GM19324 (cell line): ENCODE data around the gene BPIFB3.

Source experiments
- ATAC-seq: cut with Tn5 transposase; IDR thresholded peaks from one replicate; pipeline ENCODE4 v1.9.1; 2021; ENCODE audit warnings: mild to moderate bottlenecking, moderate library complexity; ENCODE audit not compliant: unreplicated experiment, low FRiP score

Gene BPIFB3, protein sequence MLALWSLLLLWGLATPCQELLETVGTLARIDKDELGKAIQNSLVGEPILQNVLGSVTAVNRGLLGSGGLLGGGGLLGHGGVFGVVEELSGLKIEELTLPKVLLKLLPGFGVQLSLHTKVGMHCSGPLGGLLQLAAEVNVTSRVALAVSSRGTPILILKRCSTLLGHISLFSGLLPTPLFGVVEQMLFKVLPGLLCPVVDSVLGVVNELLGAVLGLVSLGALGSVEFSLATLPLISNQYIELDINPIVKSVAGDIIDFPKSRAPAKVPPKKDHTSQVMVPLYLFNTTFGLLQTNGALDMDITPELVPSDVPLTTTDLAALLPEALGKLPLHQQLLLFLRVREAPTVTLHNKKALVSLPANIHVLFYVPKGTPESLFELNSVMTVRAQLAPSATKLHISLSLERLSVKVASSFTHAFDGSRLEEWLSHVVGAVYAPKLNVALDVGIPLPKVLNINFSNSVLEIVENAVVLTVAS

DNA sequence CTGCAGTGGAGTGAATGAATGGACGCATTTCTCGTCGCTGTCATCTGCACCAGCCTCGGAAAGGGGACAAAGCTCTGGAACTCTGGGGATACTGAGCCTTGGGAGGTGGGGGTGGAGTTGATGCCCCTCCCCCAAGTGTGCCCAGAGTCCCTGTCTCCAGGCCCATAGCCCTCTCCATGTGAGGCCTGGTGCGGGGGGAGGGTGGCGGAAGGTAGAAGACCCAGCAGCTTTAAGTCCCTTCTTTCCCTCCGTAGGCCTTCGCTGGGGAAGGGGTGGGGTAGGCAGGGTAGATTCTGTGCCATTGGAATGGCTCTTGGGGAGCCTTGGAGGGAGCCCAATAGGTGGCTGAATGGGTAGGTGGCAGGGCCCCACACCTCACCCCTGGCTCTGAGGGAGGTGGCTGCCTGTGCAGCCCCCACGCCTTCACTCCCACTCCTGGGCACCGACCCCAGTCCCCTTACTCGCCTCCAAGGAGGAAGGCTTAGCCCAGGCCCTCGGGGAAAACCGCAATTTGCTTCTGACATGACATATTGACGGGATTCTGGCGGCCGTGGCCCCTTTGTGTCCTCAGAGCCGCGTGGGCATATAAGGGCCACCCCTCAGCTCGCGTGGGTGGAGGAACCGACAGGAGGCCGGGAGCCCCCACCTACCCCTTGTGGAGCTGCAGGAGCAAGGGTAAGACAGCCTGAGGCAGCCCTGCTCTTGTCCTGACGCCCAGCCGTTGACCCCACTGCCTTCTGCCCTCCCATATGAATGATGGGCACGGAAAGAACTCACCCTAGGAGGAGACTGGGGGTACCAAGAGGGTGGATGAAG, at the start of gene BPIFB3:
TSS of gene BPIFB3 (plus strand) at position 613 of the 816 bp plus-strand sequence. CDS start 1,533 bp downstream, outside the sequence.
- ATAC-seq, result no peak

DNA sequence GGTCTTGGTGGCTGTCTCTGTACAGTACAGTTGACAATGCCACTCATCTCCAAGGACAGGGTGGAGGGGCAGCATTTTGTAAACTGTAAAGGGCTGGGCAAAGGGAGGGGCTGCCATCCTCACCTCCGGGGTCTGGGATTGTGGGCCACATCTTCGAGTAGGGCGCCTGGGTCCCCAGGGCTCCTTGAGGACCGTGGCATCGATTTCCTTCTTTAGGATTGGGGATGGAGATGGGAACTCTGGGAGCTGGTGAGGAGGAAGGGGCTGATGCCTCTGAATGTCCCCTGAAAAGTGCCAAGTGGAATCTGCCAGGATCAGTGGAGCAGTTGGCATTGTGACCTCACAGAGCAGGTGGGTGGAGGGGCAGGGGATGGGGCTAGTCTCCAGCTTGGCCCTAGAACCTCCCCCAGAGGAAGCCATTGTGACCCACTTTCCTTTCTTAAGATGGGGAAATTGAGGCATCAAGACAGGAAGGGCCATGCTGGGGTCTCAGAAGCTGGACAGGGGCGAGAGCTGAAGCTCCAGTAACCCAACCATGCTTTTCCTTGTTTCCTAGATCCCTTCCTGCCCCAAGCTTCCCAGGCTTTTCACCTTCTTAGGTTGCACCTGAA, 49.5 kb upstream of the BPIFB3 start, which contains the start of gene SUN5:
TSS of gene SUN5 (minus strand) at position 293 of the 611 bp plus-strand sequence. CDS start at position 200, 93 bp downstream.
- no peak for ATAC-seq

DNA sequence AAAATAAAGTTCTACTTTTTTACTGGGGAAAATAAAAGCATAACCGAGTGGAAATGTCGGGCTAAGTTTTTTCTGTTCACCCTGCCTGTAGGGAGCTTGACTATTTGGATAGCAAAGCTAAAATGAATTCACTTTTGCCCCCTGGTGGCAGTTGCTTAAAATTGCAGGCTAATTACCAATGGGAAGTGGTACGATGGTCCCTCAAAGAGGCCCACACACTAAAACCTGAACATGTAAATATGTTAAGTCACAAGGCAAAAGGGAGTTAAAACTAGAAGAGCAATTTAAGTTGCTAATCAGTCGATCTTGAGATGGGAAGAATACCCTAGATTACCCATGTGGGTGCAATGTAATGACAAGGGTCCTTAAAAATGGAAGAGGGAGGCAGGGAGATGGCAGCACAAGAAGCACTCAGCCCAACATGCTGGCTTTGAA, 48.6 kb upstream of the BPIFB3 start:
- no peak for ATAC-seq

DNA sequence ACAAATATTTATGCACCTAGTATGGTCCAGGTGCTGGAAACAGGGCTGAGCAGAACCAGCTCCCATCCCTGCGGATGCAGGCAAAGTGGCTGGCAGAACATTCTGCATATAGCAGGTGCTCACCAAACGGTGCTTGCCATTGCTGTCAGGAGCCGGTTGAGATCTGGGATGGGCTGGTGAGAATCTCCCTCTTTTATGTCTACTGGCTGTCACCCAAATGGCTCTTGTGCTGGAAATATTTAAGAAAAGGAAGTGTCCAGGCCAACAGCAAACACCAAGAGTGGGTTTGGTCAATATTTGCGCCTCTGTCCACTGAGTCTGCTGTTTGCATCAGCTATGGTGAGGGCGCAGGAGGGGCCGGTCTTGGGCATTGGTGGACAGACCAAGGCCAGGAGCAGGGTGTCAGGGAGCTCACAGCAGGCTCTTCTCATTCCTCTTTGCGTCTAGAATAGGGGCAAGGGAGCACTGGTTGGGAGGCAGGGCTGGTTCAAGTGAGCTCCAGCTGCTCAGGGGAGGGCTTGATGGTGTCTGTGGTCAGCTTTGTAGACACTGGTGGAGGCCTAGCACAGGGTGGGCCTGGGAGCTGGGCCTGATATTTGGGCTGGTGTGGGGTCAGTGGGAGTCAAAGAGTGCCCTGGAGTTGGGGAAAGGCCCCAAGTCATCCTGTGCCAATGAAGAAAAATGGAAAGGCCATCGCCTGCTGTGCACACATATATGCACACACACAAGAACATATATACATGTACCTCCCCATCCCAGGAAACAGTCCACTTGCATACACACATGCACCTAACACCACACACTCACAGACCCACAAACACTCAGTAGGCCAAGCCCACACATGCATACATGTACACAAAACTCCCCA, 47.6 kb upstream of the BPIFB3 start:
- ATAC-seq, result no peak

DNA sequence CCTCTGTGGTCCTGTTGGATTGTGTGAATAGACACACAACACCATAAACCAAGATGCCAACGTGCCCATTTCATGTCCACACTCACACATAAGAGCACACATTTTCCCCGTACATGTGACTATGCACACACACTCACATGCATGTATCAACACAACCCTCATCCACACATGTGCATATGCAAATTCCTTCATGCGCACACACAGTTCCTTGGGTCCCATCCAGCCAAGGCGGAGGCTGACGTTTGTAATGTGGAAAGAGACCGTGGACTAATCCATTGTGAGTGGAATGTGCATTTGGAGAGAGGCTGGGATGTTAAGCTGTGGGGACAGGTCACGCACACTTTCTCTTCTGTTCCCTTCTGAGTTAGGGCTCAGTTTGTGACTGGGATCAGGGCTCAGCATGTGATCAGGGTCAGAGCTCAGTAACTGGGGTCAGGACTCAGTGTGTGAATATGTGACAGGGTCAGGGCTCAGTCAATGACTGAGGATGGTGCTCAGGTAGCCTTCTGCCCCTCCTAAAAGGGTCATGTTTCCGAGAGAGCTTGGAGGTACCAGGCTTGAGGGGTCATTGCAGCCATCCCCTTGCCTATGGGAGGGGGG, 46.8 kb upstream of the BPIFB3 start:
- no peak for ATAC-seq

DNA sequence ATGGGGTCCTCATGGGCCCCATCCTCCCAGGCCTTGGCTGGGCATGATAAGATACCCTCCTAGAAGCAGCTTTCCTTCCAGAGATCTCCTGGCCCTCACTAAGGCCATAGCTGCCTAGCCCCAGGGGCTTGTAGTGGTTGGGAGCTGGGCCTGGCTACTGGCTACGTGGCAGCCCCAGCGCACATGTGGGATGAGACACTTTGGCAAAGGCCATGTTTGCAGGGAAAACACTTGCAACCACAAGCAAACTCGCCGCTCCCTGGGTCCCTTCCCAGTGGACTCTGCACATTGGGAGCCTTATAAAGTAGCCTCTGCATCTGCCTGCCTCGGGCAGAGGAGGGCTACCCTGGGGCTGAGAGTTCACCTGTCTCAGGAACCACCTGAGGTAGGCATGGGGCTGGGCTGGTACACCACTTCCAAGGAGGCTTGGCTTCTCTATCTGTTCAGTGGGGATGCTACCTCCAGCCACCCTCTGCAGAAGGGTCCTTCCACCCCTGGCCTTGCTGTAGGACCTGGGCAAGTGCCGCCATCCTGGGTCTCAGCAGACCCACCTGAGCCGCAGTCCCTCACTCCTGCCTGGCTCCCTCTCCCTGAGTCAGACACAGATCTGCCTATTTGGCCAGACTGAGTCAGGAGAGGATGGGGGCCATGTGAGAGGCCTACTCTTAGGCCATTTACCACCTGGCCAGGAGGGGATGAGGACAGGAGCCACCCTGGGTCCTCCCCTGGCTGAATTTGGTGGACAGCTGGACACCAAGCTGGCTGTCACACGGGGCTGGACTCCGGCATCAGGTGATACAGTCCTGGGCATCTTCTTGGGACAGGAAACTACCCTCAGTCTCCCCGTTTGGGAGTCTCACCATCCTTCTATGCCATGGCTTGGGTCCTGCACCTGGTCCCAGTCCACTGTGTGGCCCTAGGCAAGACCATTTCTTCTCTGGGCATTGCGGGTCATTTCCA, 46.0 kb upstream of the BPIFB3 start, which contains the start of gene BPIFB2:
TSS of gene BPIFB2 (plus strand) at position 329 of the 960 bp plus-strand sequence. CDS start 871 bp downstream, outside the sequence.
- ATAC-seq, result no peak

DNA sequence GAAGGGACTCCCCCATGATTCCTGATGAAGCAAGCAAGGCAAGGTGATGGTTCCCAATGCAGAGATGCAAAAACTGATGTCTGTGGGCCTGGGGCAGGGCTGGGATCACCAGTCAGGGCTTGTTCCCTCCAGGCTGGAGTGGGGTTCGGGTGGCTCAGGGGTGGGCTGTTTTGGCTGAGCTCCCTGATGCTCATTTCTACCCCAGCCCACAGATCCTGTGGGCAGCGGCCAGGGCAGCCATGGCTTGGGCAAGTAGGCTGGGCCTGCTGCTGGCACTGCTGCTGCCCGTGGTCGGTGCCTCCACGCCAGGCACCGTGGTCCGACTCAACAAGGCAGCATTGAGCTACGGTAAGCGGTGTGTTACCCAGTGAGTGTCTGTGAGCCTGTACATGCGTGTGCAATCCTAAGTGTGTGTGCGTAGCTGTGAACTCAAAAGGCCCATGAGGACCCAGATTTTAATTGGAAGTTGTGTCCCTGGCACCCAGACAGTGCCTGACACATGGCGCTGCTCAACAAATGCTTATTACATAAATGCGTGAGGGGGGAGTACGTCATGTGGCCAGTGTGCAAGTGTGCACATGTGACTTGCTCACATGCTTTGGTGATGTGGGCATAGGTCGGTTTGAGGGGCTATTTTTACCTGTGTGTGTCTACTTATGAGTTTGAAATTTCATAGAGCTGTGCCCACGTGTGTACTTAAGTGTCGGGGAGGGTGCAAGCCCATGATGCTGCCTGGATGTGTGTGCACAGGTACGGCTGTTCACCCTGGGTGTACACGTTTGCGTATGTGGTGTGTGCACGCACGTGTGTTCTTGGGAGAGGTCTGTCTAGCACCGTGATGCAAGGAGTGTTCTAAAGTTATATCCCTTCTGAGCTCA, 45.1 kb upstream of the BPIFB3 start:
- ATAC-seq, result no peak

DNA sequence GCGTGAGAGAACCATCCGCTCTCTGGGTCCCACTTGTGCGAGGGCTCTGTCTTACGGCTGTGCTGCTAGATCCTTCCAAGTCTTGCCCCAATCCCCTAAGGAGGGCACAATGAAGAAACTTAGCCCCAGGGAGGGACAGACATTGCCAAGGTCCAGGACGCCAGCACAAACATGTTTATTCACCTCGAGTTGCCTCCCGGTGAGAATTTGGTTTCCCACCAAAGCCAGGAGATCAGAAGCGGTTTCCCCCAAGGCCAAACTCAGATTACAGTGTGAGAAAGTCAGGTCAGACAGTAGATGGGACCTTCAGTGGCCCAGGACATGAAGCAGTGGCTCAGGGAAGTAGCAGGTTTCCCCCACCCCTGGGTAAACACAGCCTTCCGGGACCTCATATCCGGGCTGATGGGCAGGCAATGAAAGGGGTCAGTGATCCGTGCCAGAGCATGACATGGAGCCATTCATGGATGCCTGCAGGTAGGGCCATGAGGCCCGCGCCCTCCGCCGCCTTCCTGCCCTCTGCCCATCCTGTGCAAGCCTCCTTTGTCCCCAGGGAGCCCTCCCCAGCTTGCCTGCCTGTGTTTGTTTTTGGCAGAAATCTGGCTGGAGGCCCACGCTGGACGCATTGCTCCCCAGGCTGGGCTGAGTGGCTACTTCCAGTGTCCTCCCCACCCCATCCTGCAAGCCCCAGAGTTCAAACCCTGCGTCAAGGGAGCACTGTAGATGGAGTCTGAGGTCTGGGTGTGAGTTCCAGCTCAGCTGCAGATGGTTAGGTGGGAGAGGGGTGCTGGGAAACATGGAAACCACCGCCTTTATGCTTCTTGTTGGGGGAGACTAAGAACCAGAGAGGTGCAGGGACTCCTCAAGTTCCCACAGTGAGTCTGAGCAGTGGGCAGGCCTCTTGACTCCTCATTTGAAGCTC, 44.2 kb upstream of the BPIFB3 start:
- ATAC-seq, result no peak

DNA sequence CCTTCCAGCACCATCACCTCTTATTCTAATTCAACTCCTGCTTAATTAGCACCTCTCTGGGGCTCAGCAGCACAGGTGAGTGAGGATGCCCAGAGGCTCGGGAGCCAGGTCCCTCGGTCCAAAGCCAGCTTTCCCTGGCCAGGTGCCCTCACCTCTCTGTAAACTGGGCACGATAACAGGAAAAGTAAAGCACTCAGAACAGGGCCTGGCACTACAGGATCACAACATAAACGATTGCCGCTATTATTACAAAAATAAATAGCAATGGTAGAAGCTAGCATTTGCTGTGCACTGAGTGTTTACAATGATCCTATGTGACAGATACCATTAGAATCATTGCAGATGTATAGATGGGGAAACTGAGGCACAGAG, 43.6 kb upstream of the BPIFB3 start:
- no peak for ATAC-seq

DNA sequence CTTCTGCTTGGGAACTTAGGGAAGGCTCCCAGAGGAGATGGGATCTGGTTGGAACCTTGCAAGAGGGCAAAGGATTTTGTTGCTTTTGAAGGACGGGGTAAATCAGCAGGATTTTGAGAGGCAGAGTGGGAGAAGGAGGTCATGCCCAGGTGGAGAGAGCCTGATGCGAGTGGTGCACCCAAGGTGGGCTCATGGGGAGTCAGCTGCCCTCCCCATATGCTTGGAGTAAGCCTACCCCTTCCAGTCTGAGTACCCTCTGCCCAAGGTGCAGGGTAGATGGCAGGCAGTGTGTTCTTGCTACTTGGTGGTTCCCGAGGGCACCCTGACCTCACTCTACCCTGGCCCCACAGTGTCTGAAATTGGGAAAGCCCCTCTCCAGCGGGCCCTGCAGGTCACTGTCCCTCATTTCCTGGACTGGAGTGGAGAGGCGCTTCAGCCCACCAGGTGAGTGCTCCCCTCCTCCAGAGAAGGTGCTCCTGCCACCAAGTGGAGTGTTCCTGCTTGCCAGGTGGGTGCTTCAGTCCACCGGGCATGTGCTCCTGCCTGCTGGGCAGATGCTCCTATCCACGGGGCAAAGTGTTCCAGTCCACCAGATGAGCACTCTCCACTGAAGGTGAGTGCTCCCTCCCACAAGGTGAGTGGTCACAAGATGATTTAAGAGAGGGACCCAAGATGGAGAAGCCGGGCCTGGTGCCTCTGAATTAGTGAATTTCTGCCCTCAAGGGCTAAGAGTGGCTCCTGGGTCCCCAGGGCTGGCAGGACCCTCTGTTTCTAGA, 42.8 kb upstream of the BPIFB3 start:
- no peak for ATAC-seq

DNA sequence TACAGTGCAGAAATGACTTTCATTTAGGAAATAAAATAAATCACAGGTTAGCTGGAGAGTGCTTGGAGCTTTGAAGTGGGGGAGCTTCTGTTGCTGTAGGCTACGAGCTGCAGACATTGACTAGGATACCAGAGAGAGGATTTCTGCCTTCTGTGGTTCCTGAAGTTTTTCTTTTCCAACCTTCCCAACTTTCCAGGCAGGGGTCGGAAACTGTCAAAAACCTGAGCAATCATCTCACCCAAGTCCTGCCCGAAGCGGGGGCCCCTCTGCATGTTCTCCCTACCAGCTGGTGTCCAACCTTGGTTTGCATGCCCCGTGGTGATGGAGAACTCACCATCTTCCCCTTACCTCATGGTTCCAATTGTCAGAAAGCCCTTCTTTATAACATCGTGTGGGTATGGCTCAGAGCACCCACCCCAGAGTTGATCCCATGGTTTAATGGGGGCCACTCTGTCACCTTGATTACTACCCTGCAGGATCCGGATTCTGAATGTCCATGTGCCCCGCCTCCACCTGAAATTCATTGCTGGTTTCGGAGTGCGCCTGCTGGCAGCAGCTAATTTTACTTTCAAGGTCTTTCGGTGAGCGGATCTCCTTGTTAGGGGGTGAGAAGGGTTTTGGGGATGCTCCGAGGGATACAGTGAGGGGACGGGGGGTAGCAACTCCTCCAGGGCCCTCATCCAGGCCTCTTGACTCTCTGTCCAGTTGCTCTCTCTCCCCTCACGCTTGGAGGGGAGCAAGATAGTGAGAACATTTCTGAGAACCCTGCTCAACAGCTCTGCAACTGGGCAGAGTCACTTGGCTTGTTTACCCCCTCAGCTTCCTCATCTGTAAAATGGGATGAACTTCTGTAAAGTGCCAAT, 41.1 kb upstream of the BPIFB3 start:
- ATAC-seq, result no peak

DNA sequence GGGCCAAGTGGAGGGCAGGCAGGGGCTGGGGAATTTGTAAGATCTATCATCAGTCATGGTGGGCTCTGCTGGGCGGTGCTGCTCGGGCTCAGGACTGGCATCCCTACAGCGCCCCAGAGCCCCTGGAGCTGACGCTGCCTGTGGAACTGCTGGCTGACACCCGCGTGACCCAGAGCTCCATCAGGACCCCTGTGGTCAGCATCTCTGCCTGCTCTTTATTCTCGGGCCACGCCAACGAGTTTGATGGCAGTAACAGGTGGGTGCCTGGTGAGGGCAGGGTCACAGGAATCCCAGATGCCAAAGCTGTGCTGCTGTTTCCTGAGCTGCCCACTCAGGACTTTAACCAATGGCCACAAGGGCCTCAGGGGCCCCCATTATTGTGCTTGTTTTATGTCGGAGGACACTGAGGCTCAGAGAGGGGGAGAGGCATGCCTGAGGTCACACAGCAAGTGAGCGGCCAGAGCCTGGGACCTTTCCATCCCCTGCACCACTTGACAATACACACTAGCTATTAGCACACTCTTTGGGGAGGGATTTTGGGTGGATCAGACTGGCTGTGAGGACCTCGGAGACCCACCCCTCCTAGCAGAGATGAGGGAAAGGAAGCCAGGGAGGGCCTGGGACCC, 39.9 kb upstream of the BPIFB3 start:
- no peak for ATAC-seq

DNA sequence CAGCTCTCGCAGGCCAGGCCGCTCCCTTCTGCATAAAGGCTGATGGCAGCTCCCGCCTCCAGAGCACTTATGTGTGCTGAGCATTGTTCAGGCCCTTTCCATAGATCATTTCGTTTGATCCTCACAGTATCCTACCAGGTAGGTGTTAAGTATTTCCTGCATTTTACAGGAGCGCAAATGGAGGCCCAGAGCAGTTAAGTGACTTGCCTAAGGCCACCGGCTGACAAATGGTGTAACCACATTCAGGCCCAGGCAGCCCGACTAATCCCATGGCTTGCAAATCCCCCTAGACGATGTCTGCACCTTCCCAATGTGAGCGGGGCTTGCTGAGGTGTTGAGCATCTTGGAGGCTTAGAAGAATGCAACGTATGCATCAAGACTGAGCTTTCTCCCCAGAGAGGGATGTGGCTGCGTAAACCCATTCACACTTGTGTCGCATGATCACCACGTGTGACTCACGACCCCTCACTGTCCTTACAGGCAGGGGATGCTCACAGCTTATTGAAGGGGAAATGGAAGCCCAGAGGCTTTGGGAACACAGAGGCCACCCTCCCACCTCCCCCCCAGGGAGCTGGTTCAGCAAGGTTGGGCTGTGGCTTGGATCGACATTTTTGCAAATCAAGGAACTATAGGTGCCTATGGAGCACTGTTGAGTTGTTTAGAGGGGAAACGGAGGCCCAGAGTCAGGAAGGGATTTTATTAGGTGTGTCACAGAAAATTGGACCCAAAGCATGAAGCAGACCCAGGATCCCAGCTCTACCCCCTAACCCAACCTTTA, 39.2 kb upstream of the BPIFB3 start:
- no peak for ATAC-seq

DNA sequence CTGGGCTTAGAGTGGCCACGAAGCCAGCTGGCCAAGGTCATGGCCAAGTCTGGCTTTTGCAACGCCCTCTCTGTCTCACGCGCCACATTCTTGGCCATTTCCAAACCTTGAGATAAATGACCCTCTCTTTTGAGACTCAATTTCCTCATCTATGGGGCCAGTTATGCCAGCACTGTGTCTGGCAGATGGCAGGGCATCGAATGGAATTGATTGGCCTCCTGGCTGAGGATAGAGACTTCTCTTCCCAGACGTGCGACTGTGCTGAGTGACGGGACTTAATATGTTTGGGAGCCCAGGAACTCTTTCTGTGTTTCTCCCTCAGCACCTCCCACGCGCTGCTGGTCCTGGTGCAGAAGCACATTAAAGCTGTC, 38.6 kb upstream of the BPIFB3 start:
- ATAC-seq, result no peak
